ENCODE data around the gene KIF24. TPM values are rescaled to one million over a fixed set of nuclear protein-coding genes. Genes with fewer than 3 reads are reported as not detected.
"Not testable (repeated sequence)": the region's sequence is repeated elsewhere in the genome, so short reads cannot be mapped to it uniquely, and the experiment has no call there.

Gene KIF24
- total RNA-seq, 4 donors from 2014 or later: 0.42 to 1.5 (median 0.62) TPM

GRCh38 chr9:34338665-34339385 lies 9.8 kb upstream of the KIF24 start:
- H3K4me3 ChIP-seq: no peak overlapping the region
- peaks cover 7 to 51% (median 33%) of the 10 kb centered on the region in 4 donors for H3K36me3 ChIP-seq
- no peak overlapping the region for H3K27ac ChIP-seq (replicated peaks in 1 of 4)
- 96% methylated on average over 2 of the region's 2 CpGs for WGBS
- H3K4me1 ChIP-seq: peaks cover 4 to 42% (median 40%) of the 10 kb centered on the region in 4 donors
- intact Hi-C loops (cut with DNase I): loop anchor here (10.0 kb wide), 1 partner anchor 266 kb away; no protein-coding TSS in a partner anchor
- no peak for DNase-seq (ENCODE audit: extremely low spot score)
- no peaks in the 10 kb centered on the region for H3K27me3 ChIP-seq
- H3K9me3 ChIP-seq: no peaks in the 10 kb centered on the region
- TF ChIP-seq POLR2AphosphoS5 (IDR thresholded peaks at IDR 0.05) (no peak), CTCF (IDR thresholded peaks at IDR 0.05) (no peak), POLR2A (IDR thresholded peaks at IDR 0.05; ENCODE audit: low read depth) (no peak), EP300 (IDR thresholded peaks at IDR 0.05) (no peak)

GRCh38 chr9:34338079-34338478 lies 9.0 kb upstream of the KIF24 start:
- H3K27me3 ChIP-seq; H3K4me3 ChIP-seq; DNase-seq (ENCODE audit: extremely low spot score); H3K9me3 ChIP-seq; H3K27ac ChIP-seq (replicated peaks in 1 of 4): not testable (repeated sequence)
- H3K4me1 ChIP-seq: peaks cover 0 to 42% (median 37%) of the 10 kb centered on the region in 4 donors
- H3K36me3 ChIP-seq: peaks cover 7 to 46% (median 29%) of the 10 kb centered on the region in 4 donors
- intact Hi-C loops (cut with DNase I): loop anchor here (10.0 kb wide), 1 partner anchor 267 kb away; no protein-coding TSS in a partner anchor

- no peak overlapping the region for H3K27ac ChIP-seq (replicated peaks in 1 of 4)
- no peak for TF ChIP-seq EP300 (IDR thresholded peaks at IDR 0.05)
- TF ChIP-seq POLR2AphosphoS5 (IDR thresholded peaks at IDR 0.05): no peak
- no peak for TF ChIP-seq POLR2A (IDR thresholded peaks at IDR 0.05; ENCODE audit: low read depth)
- TF ChIP-seq CTCF (IDR thresholded peaks at IDR 0.05): no peak
- no peaks in the 10 kb centered on the region for H3K9me3 ChIP-seq
- no peak overlapping the region for H3K4me3 ChIP-seq
- H3K4me1 ChIP-seq: peaks cover 0 to 42% (median 36%) of the 10 kb centered on the region in 4 donors
- no peak for DNase-seq (ENCODE audit: extremely low spot score)
- 95% methylated on average over 2 of the region's 2 CpGs for WGBS
- intact Hi-C loops (cut with DNase I): loop anchor here (10.0 kb wide), 1 partner anchor 267 kb away; no protein-coding TSS in a partner anchor
- H3K27me3 ChIP-seq: no peaks in the 10 kb centered on the region
- H3K36me3 ChIP-seq: peaks cover 7 to 39% (median 26%) of the 10 kb centered on the region in 4 donors
Observed at GRCh38 chr9:34337403-34337802, 8.3 kb upstream of the KIF24 start.

- Histone ChIP-seq H3K9me3 (no peaks in the 10 kb centered on the region), H3K4me3 (no peak overlapping the region), H3K36me3 (peaks cover 7 to 20% (median 19%) of the 10 kb centered on the region in 4 donors), H3K27me3 (no peaks in the 10 kb centered on the region), H3K27ac (replicated peaks in 1 of 4) (no peak overlapping the region), H3K4me1 (peaks cover 5 to 43% (median 32%) of the 10 kb centered on the region in 4 donors)
- intact Hi-C loops (cut with DNase I): loop anchor here (10.0 kb wide), 1 partner anchor 269 kb away; no protein-coding TSS in a partner anchor
- no peak for DNase-seq (ENCODE audit: extremely low spot score)
- 75% methylated on average over 4 of the region's 4 CpGs for WGBS
- no peak for TF ChIP-seq EP300 (IDR thresholded peaks at IDR 0.05)
- TF ChIP-seq POLR2AphosphoS5 (IDR thresholded peaks at IDR 0.05): no peak
- no peak for TF ChIP-seq POLR2A (IDR thresholded peaks at IDR 0.05; ENCODE audit: low read depth)
- no peak for TF ChIP-seq CTCF (IDR thresholded peaks at IDR 0.05)
Observed at GRCh38 chr9:34335376-34335775, 6.3 kb upstream of the KIF24 start.

GRCh38 chr9:34334916-34335315 lies 5.8 kb upstream of the KIF24 start:
- WGBS: 82% methylated on average over 2 of the region's 2 CpGs
- no peaks in the 10 kb centered on the region for H3K9me3 ChIP-seq
- no peaks in the 10 kb centered on the region for H3K27me3 ChIP-seq
- H3K27ac ChIP-seq (replicated peaks in 1 of 4): peak overlapping the region in 2 of 4 donors; percentile 12 to 14
- no peak overlapping the region for H3K4me3 ChIP-seq
- DNase-seq (ENCODE audit: extremely low spot score): peak; percentile 86
- intact Hi-C loops (cut with DNase I): loop anchor here (10.0 kb wide), 1 partner anchor 270 kb away; no protein-coding TSS in a partner anchor
- H3K4me1 ChIP-seq: peaks cover 8 to 47% (median 36%) of the 10 kb centered on the region in 4 donors
- peaks cover 7 to 16% (median 14%) of the 10 kb centered on the region in 4 donors for H3K36me3 ChIP-seq
- no peak for TF ChIP-seq POLR2AphosphoS5 (IDR thresholded peaks at IDR 0.05)
- no peak for TF ChIP-seq POLR2A (IDR thresholded peaks at IDR 0.05; ENCODE audit: low read depth)
- no peak for TF ChIP-seq EP300 (IDR thresholded peaks at IDR 0.05)
- TF ChIP-seq CTCF (IDR thresholded peaks at IDR 0.05): no peak

Measured in esophagus muscularis mucosa (tissue), 4 donors.